ENCODE measurements around the gene SKAP1. TPM values are rescaled to one million over a fixed set of nuclear protein-coding genes. Genes with fewer than 3 reads are reported as not detected.

SKAP1 gene
- total and polyA plus RNA-seq, 8 donors, result 1.2 to 3.0 (median 1.8) TPM

DNA sequence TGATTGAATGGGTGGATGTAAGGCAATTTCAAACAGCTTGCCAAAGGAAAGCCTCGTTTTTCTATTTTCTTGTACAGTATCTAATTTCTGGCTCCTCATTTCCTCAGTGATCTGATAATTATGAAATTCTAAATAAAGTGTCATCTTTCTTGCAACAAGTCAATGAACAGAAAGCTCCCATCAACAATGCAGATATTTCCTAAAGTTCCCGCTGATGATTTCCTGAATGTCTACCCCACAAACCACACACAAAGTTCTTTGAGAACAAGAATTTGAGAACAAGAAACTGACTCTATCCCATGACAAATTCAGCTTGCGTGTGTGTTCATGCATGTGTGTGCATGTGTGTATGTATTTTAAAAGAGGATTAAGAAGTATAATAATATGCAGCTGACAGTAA, 35.2 kb downstream of the SKAP1 start:
- intact Hi-C loops (cut with DNase I), result loop anchor here in 1 of 2 donors (5.0 kb wide), 1 partner anchor 48 kb away; no protein-coding TSS in a partner anchor
- TF ChIP-seq, protein P1, sequence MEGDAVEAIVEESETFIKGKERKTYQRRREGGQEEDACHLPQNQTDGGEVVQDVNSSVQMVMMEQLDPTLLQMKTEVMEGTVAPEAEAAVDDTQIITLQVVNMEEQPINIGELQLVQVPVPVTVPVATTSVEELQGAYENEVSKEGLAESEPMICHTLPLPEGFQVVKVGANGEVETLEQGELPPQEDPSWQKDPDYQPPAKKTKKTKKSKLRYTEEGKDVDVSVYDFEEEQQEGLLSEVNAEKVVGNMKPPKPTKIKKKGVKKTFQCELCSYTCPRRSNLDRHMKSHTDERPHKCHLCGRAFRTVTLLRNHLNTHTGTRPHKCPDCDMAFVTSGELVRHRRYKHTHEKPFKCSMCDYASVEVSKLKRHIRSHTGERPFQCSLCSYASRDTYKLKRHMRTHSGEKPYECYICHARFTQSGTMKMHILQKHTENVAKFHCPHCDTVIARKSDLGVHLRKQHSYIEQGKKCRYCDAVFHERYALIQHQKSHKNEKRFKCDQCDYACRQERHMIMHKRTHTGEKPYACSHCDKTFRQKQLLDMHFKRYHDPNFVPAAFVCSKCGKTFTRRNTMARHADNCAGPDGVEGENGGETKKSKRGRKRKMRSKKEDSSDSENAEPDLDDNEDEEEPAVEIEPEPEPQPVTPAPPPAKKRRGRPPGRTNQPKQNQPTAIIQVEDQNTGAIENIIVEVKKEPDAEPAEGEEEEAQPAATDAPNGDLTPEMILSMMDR (IDR thresholded peaks at IDR 0.05), result no peak

DNA sequence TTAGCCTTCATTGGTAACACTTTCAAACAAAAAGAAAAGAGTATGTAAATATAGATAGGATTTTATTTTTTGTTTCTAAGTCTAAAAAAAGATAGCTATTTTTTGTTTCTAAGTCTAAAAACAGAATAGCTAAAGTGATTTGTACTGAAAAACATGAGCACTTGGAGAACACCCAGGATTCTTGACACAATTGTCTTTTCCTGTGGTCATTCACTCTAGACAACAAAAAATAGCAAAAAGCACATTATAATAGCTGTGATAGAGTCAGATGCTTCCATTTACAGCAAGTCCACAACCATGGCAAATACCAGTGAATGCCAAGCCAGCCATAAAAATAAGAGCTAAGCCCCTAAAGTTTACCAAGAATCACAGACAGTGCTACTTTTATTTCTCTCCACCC, 36.7 kb downstream of the SKAP1 start:
- H3K4me1 ChIP-seq, result no peaks in the 10 kb centered on the region
- H3K4me3 ChIP-seq, result no peak overlapping the region
- H3K27me3 ChIP-seq, result peaks cover 5 to 60% of the 10 kb centered on the region in 2 donors
- ATAC-seq, result no peak
- TF ChIP-seq, protein P1 (IDR thresholded peaks at IDR 0.05), result no peak
- intact Hi-C loops (cut with DNase I), result no loop called here
- H3K27ac ChIP-seq, result no peak overlapping the region
- H3K9me3 ChIP-seq, result no peaks in the 10 kb centered on the region
- DNase-seq, result no peak
- no peaks in the 10 kb centered on the region for H3K36me3 ChIP-seq

More for the DNA sequence above, 35.2 kb downstream of the SKAP1 start:
- H3K36me3 ChIP-seq, result no peaks in the 10 kb centered on the region
- peak in 2 of 4 donors; percentile 30 to 51 for DNase-seq
- H3K4me3 ChIP-seq, result no peak overlapping the region
- H3K27ac ChIP-seq, result no peak overlapping the region
- no peaks in the 10 kb centered on the region for H3K4me1 ChIP-seq
- peaks cover 5 to 74% of the 10 kb centered on the region in 2 donors for H3K27me3 ChIP-seq
- H3K9me3 ChIP-seq, result no peaks in the 10 kb centered on the region
- no peak for ATAC-seq

DNA sequence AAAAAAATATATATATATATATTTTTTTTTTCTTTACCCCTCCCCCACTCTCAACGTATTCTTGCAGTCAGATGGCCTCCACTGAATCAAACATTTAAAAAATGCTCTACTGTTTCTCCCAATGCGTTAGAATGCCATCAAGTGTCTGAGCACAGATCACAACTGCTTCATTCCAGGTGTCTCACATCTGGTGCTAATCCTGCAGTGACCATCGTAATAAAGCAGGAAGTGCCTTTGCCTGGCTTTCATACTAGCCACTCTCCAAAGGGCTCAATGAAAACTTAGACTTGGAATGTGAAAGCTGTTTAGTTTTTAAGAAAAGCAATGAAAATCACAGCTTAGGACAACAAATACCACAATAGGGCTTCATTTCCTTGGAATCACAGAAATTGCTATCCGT, 37.2 kb downstream of the SKAP1 start:
- ATAC-seq (no peak), DNase-seq (peak in 2 of 4 donors; percentile 44 to 63)
- TF ChIP-seq, protein P1 (IDR thresholded peaks at IDR 0.05), result no peak
- no peak overlapping the region for H3K27ac ChIP-seq
- peaks cover 5 to 60% of the 10 kb centered on the region in 2 donors for H3K27me3 ChIP-seq
- H3K4me3 ChIP-seq, result no peak overlapping the region
- intact Hi-C loops (cut with DNase I), result no loop called here
- no peaks in the 10 kb centered on the region for H3K9me3 ChIP-seq
- no peaks in the 10 kb centered on the region for H3K36me3 ChIP-seq
- no peaks in the 10 kb centered on the region for H3K4me1 ChIP-seq

DNA sequence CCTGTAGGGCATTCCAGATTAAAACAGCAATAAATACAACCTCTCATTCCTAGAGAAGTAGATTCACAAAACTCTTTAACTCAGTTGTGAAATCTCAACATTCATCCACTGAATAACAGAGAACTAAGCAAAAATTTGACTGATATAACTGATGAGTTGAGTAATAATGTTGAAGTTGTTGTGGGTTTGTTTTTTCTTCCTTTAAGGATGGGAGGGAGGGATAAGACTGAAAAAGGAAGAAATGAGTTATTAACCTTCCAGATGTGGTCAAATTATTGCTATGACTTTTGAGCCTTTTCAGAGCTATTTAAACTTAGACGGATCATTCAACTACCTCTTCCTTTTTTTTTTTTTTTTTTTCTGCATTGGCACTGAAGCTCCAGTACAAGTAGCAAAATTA, 38.6 kb downstream of the SKAP1 start:
- ATAC-seq, result no peak
- Histone ChIP-seq H3K36me3 (no peaks in the 10 kb centered on the region), H3K27ac (no peak overlapping the region), H3K4me1 (no peaks in the 10 kb centered on the region), H3K9me3 (no peaks in the 10 kb centered on the region), H3K4me3 (no peak overlapping the region), H3K27me3 (peaks cover 5 to 58% of the 10 kb centered on the region in 2 donors)
- intact Hi-C loops (cut with DNase I), result no loop called here
- DNase-seq, result no peak
- TF ChIP-seq, protein P1 (IDR thresholded peaks at IDR 0.05), result no peak

DNA sequence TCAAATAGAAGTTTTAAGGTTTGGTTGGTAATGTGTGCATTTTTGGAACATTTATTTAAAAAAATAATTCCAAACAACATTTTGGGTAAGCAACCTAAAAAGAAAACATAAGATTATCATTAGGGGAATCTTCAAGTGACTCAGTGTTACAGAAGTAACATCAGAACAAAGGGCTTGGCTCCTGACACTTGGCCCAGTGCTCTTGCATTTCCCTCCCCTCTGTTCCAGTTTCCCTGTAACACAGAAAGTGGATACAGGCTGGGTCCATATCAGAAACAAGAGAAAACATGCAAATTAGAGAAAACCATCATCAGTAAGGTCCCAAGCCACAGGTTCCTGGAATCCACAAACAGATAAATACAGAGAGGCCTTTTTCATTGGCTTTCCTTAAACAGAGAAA, 40.1 kb downstream of the SKAP1 start:
- Histone ChIP-seq H3K27ac (no peak overlapping the region), H3K4me3 (no peak overlapping the region), H3K9me3 (no peaks in the 10 kb centered on the region), H3K4me1 (no peaks in the 10 kb centered on the region), H3K27me3 (peaks cover 0 to 58% of the 10 kb centered on the region in 2 donors), H3K36me3 (no peaks in the 10 kb centered on the region)
- TF ChIP-seq, protein P1 (IDR thresholded peaks at IDR 0.05), result no peak
- ATAC-seq (no peak), DNase-seq (no peak)
- intact Hi-C loops (cut with DNase I), result no loop called here
